ENCODE data around the gene PHLPP2. TPM values are rescaled to one million over a fixed set of nuclear protein-coding genes. Genes with fewer than 3 reads are reported as not detected.

PHLPP2 gene
- total and polyA plus RNA-seq, 4 donors, result 12.7 to 24.1 (median 14.5) TPM

GRCh38 chr16:71723537-71724319 lies 773 bp downstream of the PHLPP2 start:
- Histone ChIP-seq H3K9me3 (ENCODE audit: control insufficient read depth, insufficient read depth, low read length) (no peaks in the 10 kb centered on the region), H3K4me1 (ENCODE audit: control insufficient read depth, insufficient read depth, low read length) (peaks cover 10% of the 10 kb centered on the region), H3K27me3 (ENCODE audit: control insufficient read depth, insufficient read depth, low read length) (no peaks in the 10 kb centered on the region), H3K27ac (ENCODE audit: low read depth, low read length) (peak overlapping the region; percentile 40), H3K4me3 (ENCODE audit: low read depth, low read length) (peak overlapping the region; percentile 53), H3K36me3 (ENCODE audit: control insufficient read depth, insufficient read depth, low read length) (peaks cover 5% of the 10 kb centered on the region)
- DNase-seq (ENCODE audit: low read depth in 4 of 6, low spot score in 6 of 6), result peak; percentile 44 to 91 (median 67)
- under 1% methylated on average over 104 of the region's 104 CpGs for WGBS (ENCODE audit: insufficient coverage)

- Histone ChIP-seq H3K4me3 (ENCODE audit: low read depth, low read length) (peak overlapping the region; percentile 61), H3K36me3 (ENCODE audit: control insufficient read depth, insufficient read depth, low read length) (peaks cover 5% of the 10 kb centered on the region), H3K27me3 (ENCODE audit: control insufficient read depth, insufficient read depth, low read length) (no peaks in the 10 kb centered on the region), H3K27ac (ENCODE audit: low read depth, low read length) (peak overlapping the region; percentile 64), H3K9me3 (ENCODE audit: control insufficient read depth, insufficient read depth, low read length) (no peaks in the 10 kb centered on the region), H3K4me1 (ENCODE audit: control insufficient read depth, insufficient read depth, low read length) (peaks cover 10% of the 10 kb centered on the region)
- DNase-seq (ENCODE audit: low read depth in 4 of 6, low spot score in 6 of 6), result peak; percentile 19 to 79 (median 31)
- WGBS (ENCODE audit: insufficient coverage), result under 1% methylated on average over 59 of the region's 59 CpGs
Measured at GRCh38 chr16:71722801-71723536, 1.5 kb downstream of the PHLPP2 start.

GRCh38 chr16:71721066-71721740 lies 3.3 kb downstream of the PHLPP2 start:
- Histone ChIP-seq H3K27me3 (ENCODE audit: control insufficient read depth, insufficient read depth, low read length) (no peaks in the 10 kb centered on the region), H3K4me3 (ENCODE audit: low read depth, low read length) (no peak overlapping the region), H3K36me3 (ENCODE audit: control insufficient read depth, insufficient read depth, low read length) (peaks cover 5% of the 10 kb centered on the region), H3K9me3 (ENCODE audit: control insufficient read depth, insufficient read depth, low read length) (no peaks in the 10 kb centered on the region), H3K4me1 (ENCODE audit: control insufficient read depth, insufficient read depth, low read length) (peaks cover 10% of the 10 kb centered on the region), H3K27ac (ENCODE audit: low read depth, low read length) (no peak overlapping the region)
- WGBS (ENCODE audit: insufficient coverage), result 40% methylated on average over 2 of the region's 8 CpGs
- DNase-seq (ENCODE audit: low read depth in 4 of 6, low spot score in 6 of 6), result no peak

- H3K36me3 ChIP-seq (ENCODE audit: control insufficient read depth, insufficient read depth, low read length), result peaks cover 6% of the 10 kb centered on the region
- no peak overlapping the region for H3K4me3 ChIP-seq (ENCODE audit: low read depth, low read length)
- H3K27ac ChIP-seq (ENCODE audit: low read depth, low read length), result no peak overlapping the region
- no peaks in the 10 kb centered on the region for H3K9me3 ChIP-seq (ENCODE audit: control insufficient read depth, insufficient read depth, low read length)
- WGBS (ENCODE audit: insufficient coverage), result no CpG with 5 or more reads among the region's 1 CpG
- no peaks in the 10 kb centered on the region for H3K27me3 ChIP-seq (ENCODE audit: control insufficient read depth, insufficient read depth, low read length)
- DNase-seq (ENCODE audit: low read depth in 4 of 6, low spot score in 6 of 6), result no peak
- no peaks in the 10 kb centered on the region for H3K4me1 ChIP-seq (ENCODE audit: control insufficient read depth, insufficient read depth, low read length)
Measured at GRCh38 chr16:71712501-71712900, 12.0 kb downstream of the PHLPP2 start.

- H3K36me3 ChIP-seq (ENCODE audit: control insufficient read depth, insufficient read depth, low read length), result peaks cover 6% of the 10 kb centered on the region
- H3K27me3 ChIP-seq (ENCODE audit: control insufficient read depth, insufficient read depth, low read length), result no peaks in the 10 kb centered on the region
- H3K4me1 ChIP-seq (ENCODE audit: control insufficient read depth, insufficient read depth, low read length), result no peaks in the 10 kb centered on the region
- no peak overlapping the region for H3K4me3 ChIP-seq (ENCODE audit: low read depth, low read length)
- WGBS (ENCODE audit: insufficient coverage), result no CpG with 5 or more reads among the region's 3 CpGs
- no peak for DNase-seq (ENCODE audit: low read depth in 4 of 6, low spot score in 6 of 6)
- no peak overlapping the region for H3K27ac ChIP-seq (ENCODE audit: low read depth, low read length)
- H3K9me3 ChIP-seq (ENCODE audit: control insufficient read depth, insufficient read depth, low read length), result no peaks in the 10 kb centered on the region
Measured at GRCh38 chr16:71711789-71712188, 12.7 kb downstream of the PHLPP2 start.

GRCh38 chr16:71709229-71709781 lies 15.2 kb downstream of the PHLPP2 start:
- Histone ChIP-seq H3K4me3 (ENCODE audit: low read depth, low read length) (no peak overlapping the region), H3K4me1 (ENCODE audit: control insufficient read depth, insufficient read depth, low read length) (no peaks in the 10 kb centered on the region), H3K27ac (ENCODE audit: low read depth, low read length) (no peak overlapping the region), H3K9me3 (ENCODE audit: control insufficient read depth, insufficient read depth, low read length) (no peaks in the 10 kb centered on the region), H3K27me3 (ENCODE audit: control insufficient read depth, insufficient read depth, low read length) (no peaks in the 10 kb centered on the region), H3K36me3 (ENCODE audit: control insufficient read depth, insufficient read depth, low read length) (peaks cover 3% of the 10 kb centered on the region)
- WGBS (ENCODE audit: insufficient coverage), result no CpG with 5 or more reads among the region's 2 CpGs
- peak in 1 of 6 donors; percentile 16 for DNase-seq (ENCODE audit: low read depth in 4 of 6, low spot score in 6 of 6)

GRCh38 chr16:71708696-71709095 lies 15.8 kb downstream of the PHLPP2 start:
- Histone ChIP-seq H3K27me3 (ENCODE audit: control insufficient read depth, insufficient read depth, low read length) (no peaks in the 10 kb centered on the region), H3K27ac (ENCODE audit: low read depth, low read length) (no peak overlapping the region), H3K4me3 (ENCODE audit: low read depth, low read length) (no peak overlapping the region), H3K9me3 (ENCODE audit: control insufficient read depth, insufficient read depth, low read length) (no peaks in the 10 kb centered on the region), H3K36me3 (ENCODE audit: control insufficient read depth, insufficient read depth, low read length) (peaks cover 2% of the 10 kb centered on the region), H3K4me1 (ENCODE audit: control insufficient read depth, insufficient read depth, low read length) (no peaks in the 10 kb centered on the region)
- no peak for DNase-seq (ENCODE audit: low read depth in 4 of 6, low spot score in 6 of 6)
- WGBS (ENCODE audit: insufficient coverage), result 94% methylated on average over 2 of the region's 2 CpGs

- H3K9me3 ChIP-seq (ENCODE audit: control insufficient read depth, insufficient read depth, low read length), result no peaks in the 10 kb centered on the region
- no peak overlapping the region for H3K27ac ChIP-seq (ENCODE audit: low read depth, low read length)
- H3K4me1 ChIP-seq (ENCODE audit: control insufficient read depth, insufficient read depth, low read length), result no peaks in the 10 kb centered on the region
- no peaks in the 10 kb centered on the region for H3K27me3 ChIP-seq (ENCODE audit: control insufficient read depth, insufficient read depth, low read length)
- WGBS (ENCODE audit: insufficient coverage), result 60% methylated on average over 2 of the region's 7 CpGs
- DNase-seq (ENCODE audit: low read depth in 4 of 6, low spot score in 6 of 6), result no peak
- H3K4me3 ChIP-seq (ENCODE audit: low read depth, low read length), result no peak overlapping the region
- peaks cover 2% of the 10 kb centered on the region for H3K36me3 ChIP-seq (ENCODE audit: control insufficient read depth, insufficient read depth, low read length)
Measured at GRCh38 chr16:71707199-71707598, 17.3 kb downstream of the PHLPP2 start.

- WGBS (ENCODE audit: insufficient coverage), result no CpG with 5 or more reads among the region's 2 CpGs
- H3K27ac ChIP-seq (ENCODE audit: low read depth, low read length), result no peak overlapping the region
- no peaks in the 10 kb centered on the region for H3K4me1 ChIP-seq (ENCODE audit: control insufficient read depth, insufficient read depth, low read length)
- H3K36me3 ChIP-seq (ENCODE audit: control insufficient read depth, insufficient read depth, low read length), result peaks cover 2% of the 10 kb centered on the region
- H3K4me3 ChIP-seq (ENCODE audit: low read depth, low read length), result no peak overlapping the region
- no peaks in the 10 kb centered on the region for H3K9me3 ChIP-seq (ENCODE audit: control insufficient read depth, insufficient read depth, low read length)
- H3K27me3 ChIP-seq (ENCODE audit: control insufficient read depth, insufficient read depth, low read length), result no peaks in the 10 kb centered on the region
- no peak for DNase-seq (ENCODE audit: low read depth in 4 of 6, low spot score in 6 of 6)
Measured at GRCh38 chr16:71706046-71706445, 18.5 kb downstream of the PHLPP2 start.

Data from spinal cord (tissue), 10 donors.